Measurements from ENCODE around the gene PDLIM7.
A peak's percentile ranks its signal among the peaks of the same experiment; 100 is the strongest.

PDLIM7 gene, protein sequence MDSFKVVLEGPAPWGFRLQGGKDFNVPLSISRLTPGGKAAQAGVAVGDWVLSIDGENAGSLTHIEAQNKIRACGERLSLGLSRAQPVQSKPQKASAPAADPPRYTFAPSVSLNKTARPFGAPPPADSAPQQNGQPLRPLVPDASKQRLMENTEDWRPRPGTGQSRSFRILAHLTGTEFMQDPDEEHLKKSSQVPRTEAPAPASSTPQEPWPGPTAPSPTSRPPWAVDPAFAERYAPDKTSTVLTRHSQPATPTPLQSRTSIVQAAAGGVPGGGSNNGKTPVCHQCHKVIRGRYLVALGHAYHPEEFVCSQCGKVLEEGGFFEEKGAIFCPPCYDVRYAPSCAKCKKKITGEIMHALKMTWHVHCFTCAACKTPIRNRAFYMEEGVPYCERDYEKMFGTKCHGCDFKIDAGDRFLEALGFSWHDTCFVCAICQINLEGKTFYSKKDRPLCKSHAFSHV

DNA sequence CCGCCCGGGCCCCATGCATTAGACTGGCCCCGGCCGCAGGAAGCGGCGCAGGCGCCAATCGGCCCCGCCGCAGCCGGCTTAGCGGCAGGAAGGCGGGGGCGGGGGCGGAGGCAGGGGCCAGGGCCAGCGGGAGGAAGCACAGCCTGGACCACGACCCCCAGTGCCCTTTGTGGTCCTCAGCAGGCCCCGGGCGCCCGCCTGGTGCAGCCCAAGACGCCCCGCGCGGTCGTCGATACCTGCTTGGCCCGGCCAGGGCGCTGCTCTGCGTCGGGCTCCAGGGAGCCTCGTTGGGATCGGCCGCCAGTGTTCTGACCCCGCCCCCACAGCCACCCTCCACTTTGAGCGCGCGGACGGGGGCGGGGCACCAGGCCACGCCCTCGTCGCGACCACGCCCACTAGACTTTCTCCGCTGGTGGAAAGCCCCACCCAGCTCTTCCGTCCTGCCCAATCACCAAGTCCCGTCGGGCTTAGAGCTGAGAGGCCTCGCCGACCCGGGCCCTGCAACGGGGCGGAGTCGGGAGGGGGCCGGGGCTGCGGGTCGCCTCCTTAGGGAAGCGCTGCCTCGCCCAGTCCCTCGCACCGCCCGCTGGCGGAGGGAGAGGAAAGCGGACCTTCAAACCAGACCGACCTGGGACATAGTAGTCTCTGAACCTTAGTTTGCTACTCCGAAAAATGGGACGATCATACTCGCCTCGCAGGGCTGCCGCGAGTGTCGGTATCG, at the start of gene PDLIM7:
TSS of gene PDLIM7 (minus strand) at position 313 of the 721 bp plus-strand sequence. CDS start 1,092 bp downstream, outside the sequence.
- no peaks in the 10 kb centered on the region for H3K79me2 ChIP-seq (ENCODE audit: insufficient read depth, low read depth)
- TF ChIP-seq, protein P1, sequence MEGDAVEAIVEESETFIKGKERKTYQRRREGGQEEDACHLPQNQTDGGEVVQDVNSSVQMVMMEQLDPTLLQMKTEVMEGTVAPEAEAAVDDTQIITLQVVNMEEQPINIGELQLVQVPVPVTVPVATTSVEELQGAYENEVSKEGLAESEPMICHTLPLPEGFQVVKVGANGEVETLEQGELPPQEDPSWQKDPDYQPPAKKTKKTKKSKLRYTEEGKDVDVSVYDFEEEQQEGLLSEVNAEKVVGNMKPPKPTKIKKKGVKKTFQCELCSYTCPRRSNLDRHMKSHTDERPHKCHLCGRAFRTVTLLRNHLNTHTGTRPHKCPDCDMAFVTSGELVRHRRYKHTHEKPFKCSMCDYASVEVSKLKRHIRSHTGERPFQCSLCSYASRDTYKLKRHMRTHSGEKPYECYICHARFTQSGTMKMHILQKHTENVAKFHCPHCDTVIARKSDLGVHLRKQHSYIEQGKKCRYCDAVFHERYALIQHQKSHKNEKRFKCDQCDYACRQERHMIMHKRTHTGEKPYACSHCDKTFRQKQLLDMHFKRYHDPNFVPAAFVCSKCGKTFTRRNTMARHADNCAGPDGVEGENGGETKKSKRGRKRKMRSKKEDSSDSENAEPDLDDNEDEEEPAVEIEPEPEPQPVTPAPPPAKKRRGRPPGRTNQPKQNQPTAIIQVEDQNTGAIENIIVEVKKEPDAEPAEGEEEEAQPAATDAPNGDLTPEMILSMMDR (conservative IDR thresholded peaks at IDR 0.05; ENCODE audit: low read depth, low read length): no peak
- H3K4me3 ChIP-seq (IDR thresholded peaks at IDR 0.05; ENCODE audit: insufficient read depth, low read depth, low read length): no peak within 1 kb of the TSS
- H3K27me3 ChIP-seq (ENCODE audit: insufficient read depth, low read depth): no peaks in the 10 kb centered on the region
- no peak within 1 kb of the TSS; the same call in 1 of the 2 replicates for H3K9ac ChIP-seq
- no peaks in the 10 kb centered on the region for H3K36me3 ChIP-seq (ENCODE audit: insufficient read depth)
- no peak within 1 kb of the TSS for H3K27ac ChIP-seq
- H2AFZ ChIP-seq (ENCODE audit: low read depth): peak within 1 kb of the TSS; percentile 47
- peak within 1 kb of the TSS; percentile 46 for H3K4me2 ChIP-seq
- H3K4me1 ChIP-seq (ENCODE audit: low read depth, poor library complexity, severe bottlenecking): peaks cover 3% of the 10 kb centered on the region
- H4K20me1 ChIP-seq (ENCODE audit: insufficient read depth): no peaks in the 10 kb centered on the region

DNA sequence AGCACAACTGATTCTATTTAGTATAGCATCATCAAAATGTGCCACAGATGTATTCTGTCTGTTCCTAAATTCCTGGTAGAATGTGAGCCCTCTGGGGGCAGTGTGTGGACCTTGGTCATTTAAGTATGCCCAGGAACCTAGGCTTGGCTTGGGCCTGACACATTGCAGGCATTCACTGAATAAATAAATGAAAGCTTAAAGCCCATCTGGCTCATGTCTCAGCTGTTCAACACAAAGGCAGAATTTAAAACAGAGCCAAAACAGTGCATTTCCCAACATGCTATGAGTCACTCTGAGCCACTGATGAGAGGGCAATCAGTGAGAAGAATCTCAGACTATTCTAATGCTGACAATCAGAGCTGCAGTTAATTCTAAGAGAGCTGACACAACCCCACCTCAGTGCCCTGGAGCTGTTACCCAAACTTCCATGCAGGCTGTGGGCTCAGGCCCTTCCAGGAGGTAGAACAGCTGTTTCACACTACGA, 48.9 kb upstream of the PDLIM7 start:
- H3K9ac ChIP-seq: no peak overlapping the region
- H3K79me2 ChIP-seq (ENCODE audit: insufficient read depth, low read depth): peaks cover 4% of the 10 kb centered on the region; the same call in 1 of the 2 replicates

DNA sequence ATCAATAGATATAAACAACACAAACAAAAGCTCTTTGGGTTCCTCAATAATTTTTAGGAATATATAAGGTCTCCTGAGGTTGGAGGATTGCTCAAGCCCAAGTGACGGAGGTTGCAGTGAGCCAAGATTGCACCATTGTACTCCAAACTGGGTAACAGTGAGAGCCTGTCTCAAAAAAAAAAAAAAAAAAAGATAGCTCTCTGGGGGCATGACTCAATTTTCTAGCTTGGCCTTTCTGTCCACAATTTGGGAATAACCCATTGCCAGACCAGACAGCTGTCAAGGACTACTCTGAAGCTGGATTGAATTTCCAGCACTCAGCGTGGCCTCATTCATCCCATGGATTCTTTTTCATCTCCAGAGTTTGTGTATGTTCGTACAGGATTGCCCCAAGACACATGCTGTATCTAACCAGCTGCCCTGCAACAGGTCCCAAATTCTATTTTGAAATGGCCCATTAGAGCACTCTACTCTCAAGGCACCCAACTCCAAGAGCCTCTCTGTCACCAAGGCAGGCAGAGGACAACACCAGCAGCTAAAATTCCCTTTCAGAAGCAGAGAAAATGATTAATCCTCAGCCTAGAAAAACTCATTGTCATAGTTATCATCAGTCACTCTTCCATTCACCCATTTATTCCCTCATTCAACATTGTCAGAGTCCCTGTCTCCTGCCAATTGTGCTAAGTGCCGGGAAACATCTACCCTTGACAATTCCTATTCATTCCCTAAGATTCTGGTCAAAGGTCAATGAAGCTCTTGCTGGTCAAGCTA, 48.3 kb upstream of the PDLIM7 start:
- no peak overlapping the region for H3K4me3 ChIP-seq (IDR thresholded peaks at IDR 0.05; ENCODE audit: insufficient read depth, low read depth, low read length)
- H3K79me2 ChIP-seq (ENCODE audit: insufficient read depth, low read depth): peaks cover 4% of the 10 kb centered on the region; the same call in 1 of the 2 replicates
- no peak overlapping the region for H2AFZ ChIP-seq (ENCODE audit: low read depth)
- H3K27me3 ChIP-seq (ENCODE audit: insufficient read depth, low read depth): no peaks in the 10 kb centered on the region
- H3K9ac ChIP-seq: no peak overlapping the region
- no peak overlapping the region for H3K4me2 ChIP-seq
- H4K20me1 ChIP-seq (ENCODE audit: insufficient read depth): no peaks in the 10 kb centered on the region
- TF ChIP-seq, protein P1 (conservative IDR thresholded peaks at IDR 0.05; ENCODE audit: low read depth, low read length): no peak
- H3K4me1 ChIP-seq (ENCODE audit: low read depth, poor library complexity, severe bottlenecking): no peaks in the 10 kb centered on the region
- H3K27ac ChIP-seq: no peak overlapping the region
- H3K36me3 ChIP-seq (ENCODE audit: insufficient read depth): no peaks in the 10 kb centered on the region

More for the DNA sequence above, 48.9 kb upstream of the PDLIM7 start:
- TF ChIP-seq, protein P1 (conservative IDR thresholded peaks at IDR 0.05; ENCODE audit: low read depth, low read length): no peak
- Histone ChIP-seq H3K27me3 (ENCODE audit: insufficient read depth, low read depth) (no peaks in the 10 kb centered on the region), H3K4me3 (IDR thresholded peaks at IDR 0.05; ENCODE audit: insufficient read depth, low read depth, low read length) (no peak overlapping the region), H3K4me1 (ENCODE audit: low read depth, poor library complexity, severe bottlenecking) (no peaks in the 10 kb centered on the region), H4K20me1 (ENCODE audit: insufficient read depth) (no peaks in the 10 kb centered on the region), H3K4me2 (no peak overlapping the region), H2AFZ (ENCODE audit: low read depth) (no peak overlapping the region), H3K27ac (no peak overlapping the region), H3K36me3 (ENCODE audit: insufficient read depth) (no peaks in the 10 kb centered on the region)

DNA sequence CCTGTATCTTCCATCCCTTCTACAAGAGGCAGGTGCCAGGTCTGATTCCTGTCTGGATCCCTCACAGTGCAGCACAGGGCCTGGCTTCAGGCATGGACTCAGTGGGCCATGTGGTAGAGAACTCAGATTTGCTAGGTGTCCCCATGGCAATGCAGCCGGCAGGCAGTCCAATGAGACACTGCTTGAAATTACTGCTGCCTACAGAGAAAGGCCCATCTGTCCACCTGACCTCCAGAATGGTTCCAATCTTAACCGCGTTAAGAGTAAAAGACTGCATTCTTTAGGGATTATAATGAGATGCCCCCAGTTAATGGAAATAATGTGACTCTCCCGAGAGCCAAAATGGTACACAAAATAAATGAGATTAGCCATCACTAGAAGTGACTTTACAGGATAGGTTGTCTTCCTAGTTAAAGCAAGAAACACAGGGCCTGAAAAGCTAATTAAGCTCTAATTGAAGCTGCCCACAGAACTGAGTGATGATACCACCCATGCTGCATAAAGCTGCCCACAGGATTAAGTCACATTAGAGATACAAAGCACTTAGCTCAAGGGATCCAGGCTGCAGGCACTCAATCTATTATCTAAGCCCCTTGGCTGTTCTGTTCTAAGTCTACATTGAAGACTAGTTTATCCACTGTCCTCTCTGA, 45.5 kb upstream of the PDLIM7 start:
- no peak overlapping the region for H2AFZ ChIP-seq (ENCODE audit: low read depth)
- no peaks in the 10 kb centered on the region for H3K27me3 ChIP-seq (ENCODE audit: insufficient read depth, low read depth)
- TF ChIP-seq, protein P1 (conservative IDR thresholded peaks at IDR 0.05; ENCODE audit: low read depth, low read length): no peak
- H3K4me1 ChIP-seq (ENCODE audit: low read depth, poor library complexity, severe bottlenecking): no peaks in the 10 kb centered on the region
- H3K4me3 ChIP-seq (IDR thresholded peaks at IDR 0.05; ENCODE audit: insufficient read depth, low read depth, low read length): no peak overlapping the region
- H3K9ac ChIP-seq: no peak overlapping the region
- no peak overlapping the region for H3K27ac ChIP-seq
- no peaks in the 10 kb centered on the region for H3K36me3 ChIP-seq (ENCODE audit: insufficient read depth)
- no peaks in the 10 kb centered on the region for H3K79me2 ChIP-seq (ENCODE audit: insufficient read depth, low read depth)
- H3K4me2 ChIP-seq: no peak overlapping the region
- H4K20me1 ChIP-seq (ENCODE audit: insufficient read depth): no peaks in the 10 kb centered on the region
